OCI-LY1 (cell line): ENCODE measurements around the gene NKPD1.

Experiments used
- H2AFZ ChIP-seq: fragments of 200-600 bp; sonication (generic), shearing (Covaris generic); 2 replicates; pipeline ENCODE4 v1.6.0; 2014; ENCODE audit warnings: antibody characterized with exemption, mild to moderate bottlenecking, low read length
- H3F3A ChIP-seq: fragments of 200-600 bp; sonication (generic), shearing (Covaris generic); 2 replicates; pipeline ENCODE4 v1.6.0; 2014; ENCODE audit warnings: mild to moderate bottlenecking, antibody characterized with exemption, low read length, moderate library complexity; ENCODE audit not compliant: insufficient read depth
- H3K27ac ChIP-seq: fragments of 200-600 bp; sonication (generic); 2 replicates; pipeline ENCODE4 v1.5.1; 2014; ENCODE audit warnings: low read length, mixed run types, mild to moderate bottlenecking, low read depth; ENCODE audit not compliant: poor library complexity, severe bottlenecking
- H3K27me3 ChIP-seq: fragments of 200-600 bp; sonication (generic); 2 replicates; pipeline ENCODE4 v1.6.0; 2014; ENCODE audit warnings: antibody characterized with exemption, mild to moderate bottlenecking, low read length, moderate library complexity; ENCODE audit not compliant: insufficient read depth
- H3K36me3 ChIP-seq: fragments of 200-600 bp; sonication (generic); 2 replicates; pipeline ENCODE4 v1.6.1; 2014; ENCODE audit warnings: mild to moderate bottlenecking, antibody characterized with exemption, low read length, moderate library complexity, mixed read lengths; ENCODE audit not compliant: insufficient read depth
- H3K4me1 ChIP-seq: fragments of 200-600 bp; sonication (generic); 2 replicates; pipeline ENCODE4 v1.5.1; 2014; ENCODE audit warnings: mild to moderate bottlenecking, low read length, moderate library complexity; ENCODE audit not compliant: insufficient read depth, severe bottlenecking
- H3K4me2 ChIP-seq: fragments of 200-600 bp; sonication (generic), shearing (Covaris generic); 2 replicates; pipeline ENCODE4 v1.6.1; 2014; ENCODE audit warnings: low read length
- H3K4me3 ChIP-seq: fragments of 200-600 bp; sonication (generic); 2 replicates; pipeline ENCODE4 v1.5.1; 2014; ENCODE audit warnings: low read length, low read depth, mild to moderate bottlenecking, mixed read lengths; ENCODE audit not compliant: poor library complexity, severe bottlenecking
- H3K79me2 ChIP-seq: fragments of 200-600 bp; shearing (Covaris generic); 2 replicates; pipeline ENCODE4 v1.6.1; 2016; ENCODE audit warnings: mixed run types, low read length, mixed read lengths; ENCODE audit not compliant: insufficient read depth
- H3K9ac ChIP-seq: fragments of 200-600 bp; sonication (generic), shearing (Covaris generic); 2 replicates; pipeline ENCODE4 v1.6.1; 2014; ENCODE audit warnings: mild to moderate bottlenecking, low read length, mixed read lengths
- H3K9me2 ChIP-seq: fragments of 200-600 bp; sonication (generic), shearing (Covaris generic); 2 replicates; pipeline ENCODE4 v1.6.1; 2014; ENCODE audit warnings: low read depth, mild to moderate bottlenecking, low read length, mixed read lengths
- H3K9me3 ChIP-seq: fragments of 200-600 bp; shearing (Covaris generic); 2 replicates; pipeline ENCODE4 v1.6.1; 2014; ENCODE audit warnings: low read length, mixed read lengths
- H4K20me1 ChIP-seq: fragments of 200-600 bp; sonication (generic), shearing (Covaris generic); 2 replicates; pipeline ENCODE4 v1.6.0; 2016; ENCODE audit warnings: mild to moderate bottlenecking, low read length; ENCODE audit not compliant: insufficient read depth
- CTCF ChIP-seq: fragments of 200-600 bp; sonication (generic), shearing (Covaris generic); IDR thresholded peaks from 2 replicates; pipeline ENCODE4 v1.5.1; 2017; ENCODE audit warnings: mild to moderate bottlenecking, antibody characterized with exemption, low read length, moderate library complexity, mixed read lengths
- EZH2 ChIP-seq: fragments of 200-600 bp; sonication (generic), shearing (Covaris generic); IDR thresholded peaks from 2 replicates; pipeline ENCODE4 v1.8.0; 2017; ENCODE audit warnings: borderline replicate concordance, mixed run types, mild to moderate bottlenecking, antibody characterized with exemption, low read length, moderate library complexity, mixed read lengths

The NKPD1 gene

DNA sequence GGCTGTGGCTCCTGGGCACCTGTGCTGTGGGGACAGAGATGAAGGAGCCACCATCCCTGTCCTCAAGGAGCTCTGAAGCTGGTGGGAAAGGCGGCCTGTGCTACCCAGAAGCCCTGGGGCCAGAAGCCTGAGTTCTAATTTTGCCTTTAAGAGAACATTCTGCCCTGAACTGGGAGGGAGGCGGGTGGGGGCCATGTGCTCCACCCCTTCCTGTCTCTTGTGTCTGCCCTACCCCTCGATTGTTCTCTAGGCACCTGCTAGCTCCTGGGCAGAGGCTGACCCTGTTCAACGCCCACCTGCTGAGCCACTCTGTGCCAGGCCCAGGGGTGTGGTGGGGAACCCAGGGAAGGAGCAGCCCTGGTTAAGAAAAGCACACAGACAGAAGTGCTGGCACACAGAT, 11.4 kb upstream of the NKPD1 start:
- Histone ChIP-seq H3K9ac (no peak overlapping the region), H3K79me2 (no peaks in the 10 kb centered on the region), H3K4me3 (no peak overlapping the region), H3F3A (no peaks in the 10 kb centered on the region), H3K4me2 (no peak overlapping the region), H3K4me1 (peaks cover 4% of the 10 kb centered on the region), H4K20me1 (no peaks in the 10 kb centered on the region), H3K36me3 (no peaks in the 10 kb centered on the region), H3K9me2 (no peaks in the 10 kb centered on the region), H2AFZ (no peak overlapping the region), H3K27ac (no peak overlapping the region), H3K9me3 (no peaks in the 10 kb centered on the region), H3K27me3 (no peaks in the 10 kb centered on the region)
- TF ChIP-seq EZH2, result no peak
- TF ChIP-seq CTCF, result no peak

DNA sequence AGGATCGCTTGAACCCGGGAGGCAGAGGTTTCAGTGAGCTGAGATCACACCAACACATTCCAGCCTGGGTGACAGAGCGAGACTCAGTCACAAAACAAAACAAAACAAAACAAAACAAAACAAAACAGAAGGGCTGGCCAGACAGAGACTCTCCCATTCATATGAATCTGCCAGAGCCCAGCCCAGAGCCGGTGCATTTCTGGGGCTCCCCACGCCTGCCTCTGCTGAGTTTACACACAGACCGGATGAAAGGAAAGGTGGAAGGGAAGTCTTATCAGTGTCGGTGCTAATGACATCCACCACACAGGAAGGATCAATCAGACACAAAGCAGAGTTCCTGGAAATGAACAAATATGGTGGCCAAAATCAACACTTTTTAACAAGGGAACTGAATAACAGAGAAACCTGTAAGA, 10.4 kb upstream of the NKPD1 start:
- Histone ChIP-seq H3K27me3 (no peaks in the 10 kb centered on the region), H3K9ac (no peak overlapping the region), H3K4me2 (no peak overlapping the region), H2AFZ (no peak overlapping the region), H3K36me3 (no peaks in the 10 kb centered on the region), H4K20me1 (no peaks in the 10 kb centered on the region), H3K4me3 (no peak overlapping the region), H3K9me3 (no peaks in the 10 kb centered on the region), H3K79me2 (no peaks in the 10 kb centered on the region), H3K9me2 (no peaks in the 10 kb centered on the region), H3K4me1 (no peaks in the 10 kb centered on the region), H3F3A (no peaks in the 10 kb centered on the region), H3K27ac (no peak overlapping the region)
- TF ChIP-seq EZH2 (no peak), CTCF (no peak)

- Histone ChIP-seq H3F3A (no peaks in the 10 kb centered on the region), H3K9me2 (no peaks in the 10 kb centered on the region), H2AFZ (no peak overlapping the region), H3K9ac (no peak overlapping the region), H3K4me1 (no peaks in the 10 kb centered on the region), H3K27ac (no peak overlapping the region), H3K36me3 (no peaks in the 10 kb centered on the region), H4K20me1 (no peaks in the 10 kb centered on the region), H3K9me3 (no peaks in the 10 kb centered on the region), H3K27me3 (no peaks in the 10 kb centered on the region), H3K4me2 (no peak overlapping the region), H3K4me3 (no peak overlapping the region), H3K79me2 (no peaks in the 10 kb centered on the region)
- TF ChIP-seq EZH2 (no peak), CTCF (no peak)
Observed at GRCh38 chr19:45170146-45171106, 9.6 kb upstream of the NKPD1 start.
